ENCODE results near the gene ZNF841.

ZNF841 gene

GRCh38 chr19:52095172-52096014 is at the start of gene ZNF841:
ZNF841 (minus strand) TSS chr19:52095765; CDS start chr19:52084801, 10,964 bp downstream.
- Mint-ChIP-seq H3K27me3 (no peaks in the 10 kb centered on the region), H3K27ac (peak within 1 kb of the TSS; percentile 98 to 99), H3K4me3 (peak within 1 kb of the TSS; percentile 94 to 97), H3K9me3 (peaks cover 42 to 90% of the 10 kb centered on the region in 2 donors), H3K4me1 (peaks cover 25% of the 10 kb centered on the region)
- peak; percentile 99 for ATAC-seq
- DNase-seq: peak; percentile 85 to 92

- DNase-seq: no peak
- no peak for ATAC-seq
- H3K4me1 Mint-ChIP-seq: peaks cover 26% of the 10 kb centered on the region
- H3K9me3 Mint-ChIP-seq: peaks cover 25 to 31% of the 10 kb centered on the region in 2 donors
- H3K27ac Mint-ChIP-seq: no peak overlapping the region
- no peak overlapping the region for H3K4me3 Mint-ChIP-seq
- no peaks in the 10 kb centered on the region for H3K27me3 Mint-ChIP-seq
These were observed 46.5 kb upstream of the ZNF841 start for GRCh38 chr19:52142001-52142595.

- Mint-ChIP-seq H3K27ac (no peak overlapping the region), H3K4me1 (peaks cover 26% of the 10 kb centered on the region), H3K4me3 (no peak overlapping the region), H3K9me3 (peaks cover 25 to 31% of the 10 kb centered on the region in 2 donors), H3K27me3 (no peaks in the 10 kb centered on the region)
- DNase-seq (no peak), ATAC-seq (no peak)
These were observed 45.6 kb upstream of the ZNF841 start for GRCh38 chr19:52141203-52141602.

- Mint-ChIP-seq H3K27me3 (no peaks in the 10 kb centered on the region), H3K4me1 (peaks cover 30% of the 10 kb centered on the region), H3K27ac (no peak overlapping the region), H3K4me3 (peak overlapping the region; percentile 95), H3K9me3 (peaks cover 29 to 30% of the 10 kb centered on the region in 2 donors)
- peak; percentile 97 for ATAC-seq
- no peak for DNase-seq
These were observed 44.6 kb upstream of the ZNF841 start for GRCh38 chr19:52140032-52140710.

- H3K4me1 Mint-ChIP-seq: peaks cover 33% of the 10 kb centered on the region
- DNase-seq (peak; percentile 97), ATAC-seq (peak; percentile 91)
- H3K27me3 Mint-ChIP-seq: no peaks in the 10 kb centered on the region
- peak within 1 kb of the TSS; percentile 91 to 92 for H3K27ac Mint-ChIP-seq
- H3K4me3 Mint-ChIP-seq: peak within 1 kb of the TSS; percentile 95
- peaks cover 29 to 32% of the 10 kb centered on the region in 2 donors for H3K9me3 Mint-ChIP-seq
These were observed 43.9 kb upstream of the ZNF841 start, which contains the start of gene ZNF616 for GRCh38 chr19:52139252-52140031. ZNF616 (minus strand) TSS chr19:52139938; CDS start chr19:52130512, 9,426 bp downstream.

- ATAC-seq: no peak
- peak overlapping the region; percentile 95 for H3K4me3 Mint-ChIP-seq
- DNase-seq: peak in 1 of 2 donors; percentile 21
- no peaks in the 10 kb centered on the region for H3K27me3 Mint-ChIP-seq
- H3K9me3 Mint-ChIP-seq: peaks cover 31% of the 10 kb centered on the region in 2 donors
- peak overlapping the region; percentile 91 to 92 for H3K27ac Mint-ChIP-seq
- peaks cover 33% of the 10 kb centered on the region for H3K4me1 Mint-ChIP-seq
These were observed 43.4 kb upstream of the ZNF841 start for GRCh38 chr19:52138983-52139251.

- ATAC-seq (peak; percentile 32), DNase-seq (peak in 1 of 2 donors; percentile 26)
- Mint-ChIP-seq H3K27me3 (no peaks in the 10 kb centered on the region), H3K27ac (peak overlapping the region; percentile 28 to 91), H3K4me1 (peaks cover 33% of the 10 kb centered on the region), H3K4me3 (peak overlapping the region; percentile 95), H3K9me3 (peaks cover 31 to 33% of the 10 kb centered on the region in 2 donors)
These were observed 42.9 kb upstream of the ZNF841 start for GRCh38 chr19:52138278-52138982.

GRCh38 chr19:52120286-52120685 is 24.7 kb upstream of the ZNF841 start:
- H3K27ac Mint-ChIP-seq: no peak overlapping the region
- H3K4me1 Mint-ChIP-seq: no peaks in the 10 kb centered on the region
- no peaks in the 10 kb centered on the region for H3K27me3 Mint-ChIP-seq
- DNase-seq (no peak), ATAC-seq (no peak)
- H3K4me3 Mint-ChIP-seq: no peak overlapping the region
- peaks cover 53 to 61% of the 10 kb centered on the region in 2 donors for H3K9me3 Mint-ChIP-seq

- ATAC-seq (no peak), DNase-seq (no peak)
- Mint-ChIP-seq H3K4me3 (no peak overlapping the region), H3K27me3 (no peaks in the 10 kb centered on the region), H3K4me1 (no peaks in the 10 kb centered on the region), H3K27ac (no peak overlapping the region), H3K9me3 (peaks cover 66 to 81% of the 10 kb centered on the region in 2 donors)
These were observed 20.0 kb upstream of the ZNF841 start for GRCh38 chr19:52115526-52116053.

GRCh38 chr19:52114691-52115090 is 19.1 kb upstream of the ZNF841 start:
- Mint-ChIP-seq H3K27me3 (no peaks in the 10 kb centered on the region), H3K4me1 (no peaks in the 10 kb centered on the region), H3K9me3 (peaks cover 64 to 79% of the 10 kb centered on the region in 2 donors), H3K4me3 (no peak overlapping the region), H3K27ac (no peak overlapping the region)
- no peak for ATAC-seq
- no peak for DNase-seq

- Mint-ChIP-seq H3K9me3 (peaks cover 59 to 74% of the 10 kb centered on the region in 2 donors), H3K4me3 (no peak overlapping the region), H3K4me1 (no peaks in the 10 kb centered on the region), H3K27ac (no peak overlapping the region), H3K27me3 (no peaks in the 10 kb centered on the region)
- no peak for ATAC-seq
- DNase-seq: no peak
These were observed 17.1 kb upstream of the ZNF841 start for GRCh38 chr19:52112624-52113023.

- no peaks in the 10 kb centered on the region for H3K27me3 Mint-ChIP-seq
- ATAC-seq: no peak
- no peak overlapping the region for H3K4me3 Mint-ChIP-seq
- H3K9me3 Mint-ChIP-seq: peaks cover 58 to 78% of the 10 kb centered on the region in 2 donors
- no peaks in the 10 kb centered on the region for H3K4me1 Mint-ChIP-seq
- no peak for DNase-seq
- H3K27ac Mint-ChIP-seq: no peak overlapping the region
These were observed 15.2 kb upstream of the ZNF841 start for GRCh38 chr19:52110780-52111179.

- Mint-ChIP-seq H3K4me3 (no peak overlapping the region), H3K27me3 (no peaks in the 10 kb centered on the region), H3K4me1 (no peaks in the 10 kb centered on the region), H3K27ac (no peak overlapping the region), H3K9me3 (peaks cover 28 to 43% of the 10 kb centered on the region in 2 donors)
- ATAC-seq: no peak
- no peak for DNase-seq
These were observed 7.2 kb upstream of the ZNF841 start for GRCh38 chr19:52102782-52103181.

GRCh38 chr19:52101866-52102562 is 6.4 kb upstream of the ZNF841 start:
- ATAC-seq (no peak), DNase-seq (no peak)
- H3K27me3 Mint-ChIP-seq: no peaks in the 10 kb centered on the region
- H3K4me1 Mint-ChIP-seq: no peaks in the 10 kb centered on the region
- no peak overlapping the region for H3K4me3 Mint-ChIP-seq
- peaks cover 21 to 43% of the 10 kb centered on the region in 2 donors for H3K9me3 Mint-ChIP-seq
- peak overlapping the region in 1 of 2 donors; percentile 16 for H3K27ac Mint-ChIP-seq

Measured in stimulated activated naive CD8-positive, alpha-beta T cell treated with anti-CD3 and anti-CD28 coated beads, Interleukin-15, amount 100 ng/mL, for 72 hours (primary cell).